PC-9 (cell line): ENCODE measurements around the gene SCGB3A1.

Experiments used
- CTCF ChIP-seq: fragments of 200-600 bp; sonication (generic); conservative IDR thresholded peaks from 2 replicates; pipeline ENCODE4 v1.6.1; 2017; ENCODE audit warnings: mixed run types, antibody characterized with exemption, mild to moderate bottlenecking, moderate library complexity
- EZH2 ChIP-seq: fragments of 200-600 bp; sonication (generic); IDR thresholded peaks from 2 replicates; pipeline ENCODE4 v1.8.0; 2017; ENCODE audit warnings: antibody characterized with exemption, low read depth

- TF ChIP-seq CTCF (no peak), EZH2 (no peak)
Observed at GRCh38 chr5:180545248-180545647, 46.1 kb downstream of the SCGB3A1 start.
